ACC112 (cell line): Measurements from ENCODE around the gene SDK1.

Experiments
- H2AFZ ChIP-seq: fragments of 200-600 bp; sonication (generic); one replicate; pipeline ENCODE4 v1.6.0; 2017; ENCODE audit warnings: antibody characterized with exemption, low read length; ENCODE audit not compliant: unreplicated experiment
- H3K27ac ChIP-seq: fragments of 200-600 bp; sonication (generic); 2 replicates; pipeline ENCODE4 v1.5.1; 2014; ENCODE audit warnings: low read depth, mild to moderate bottlenecking, antibody characterized with exemption, low read length, moderate library complexity
- H3K27me3 ChIP-seq: fragments of 200-600 bp; sonication (generic); 2 replicates; pipeline ENCODE4 v1.6.1; 2014; ENCODE audit warnings: mild to moderate bottlenecking, antibody characterized with exemption, low read length, moderate library complexity, mixed read lengths; ENCODE audit not compliant: insufficient read depth
- H3K36me3 ChIP-seq: fragments of 200-600 bp; sonication (generic); 2 replicates; pipeline ENCODE4 v1.6.1; 2016; ENCODE audit warnings: mild to moderate bottlenecking, antibody characterized with exemption, low read length, moderate library complexity, mixed read lengths; ENCODE audit not compliant: insufficient read depth
- H3K4me1 ChIP-seq: fragments of 200-600 bp; sonication (generic); one replicate; pipeline ENCODE4 v1.6.1; 2016; ENCODE audit warnings: low read length, mixed read lengths; ENCODE audit not compliant: insufficient read depth, unreplicated experiment, control insufficient read depth
- H3K4me3 ChIP-seq: fragments of 200-600 bp; sonication (generic); 2 replicates; pipeline ENCODE4 v1.5.1; 2014; ENCODE audit warnings: mild to moderate bottlenecking, low read depth, low read length
- H3K79me2 ChIP-seq: fragments of 200-600 bp; sonication (generic); one replicate; pipeline ENCODE4 v1.6.0; 2016; ENCODE audit warnings: low read length; ENCODE audit not compliant: control insufficient read depth, unreplicated experiment, insufficient read depth

SDK1 gene

DNA sequence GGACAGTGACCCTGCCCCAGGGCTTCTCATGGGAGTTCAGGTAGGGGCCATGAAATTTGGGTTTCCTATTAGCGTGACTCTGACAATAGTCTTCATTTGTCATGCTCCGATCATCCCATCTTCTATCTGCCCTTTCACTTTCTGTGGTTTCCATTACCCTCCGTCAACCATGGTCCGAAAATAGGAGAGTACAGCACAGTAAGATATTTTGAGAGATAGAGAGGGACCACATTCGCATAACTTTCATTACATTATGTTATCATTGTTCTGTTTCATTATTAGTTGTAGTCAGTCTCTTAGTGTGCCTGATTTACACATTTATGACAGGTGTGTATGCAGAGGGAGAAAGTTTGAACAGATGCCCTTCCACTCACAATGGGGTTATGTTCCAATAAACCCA, 649.2 kb downstream of the SDK1 start:
- H2AFZ ChIP-seq, result no peak overlapping the region
- H3K4me1 ChIP-seq, result no peaks in the 10 kb centered on the region
- H3K27ac ChIP-seq, result no peak overlapping the region
- no peaks in the 10 kb centered on the region for H3K27me3 ChIP-seq
- H3K36me3 ChIP-seq, result no peaks in the 10 kb centered on the region
- H3K79me2 ChIP-seq, result no peaks in the 10 kb centered on the region
- H3K4me3 ChIP-seq, result no peak overlapping the region

DNA sequence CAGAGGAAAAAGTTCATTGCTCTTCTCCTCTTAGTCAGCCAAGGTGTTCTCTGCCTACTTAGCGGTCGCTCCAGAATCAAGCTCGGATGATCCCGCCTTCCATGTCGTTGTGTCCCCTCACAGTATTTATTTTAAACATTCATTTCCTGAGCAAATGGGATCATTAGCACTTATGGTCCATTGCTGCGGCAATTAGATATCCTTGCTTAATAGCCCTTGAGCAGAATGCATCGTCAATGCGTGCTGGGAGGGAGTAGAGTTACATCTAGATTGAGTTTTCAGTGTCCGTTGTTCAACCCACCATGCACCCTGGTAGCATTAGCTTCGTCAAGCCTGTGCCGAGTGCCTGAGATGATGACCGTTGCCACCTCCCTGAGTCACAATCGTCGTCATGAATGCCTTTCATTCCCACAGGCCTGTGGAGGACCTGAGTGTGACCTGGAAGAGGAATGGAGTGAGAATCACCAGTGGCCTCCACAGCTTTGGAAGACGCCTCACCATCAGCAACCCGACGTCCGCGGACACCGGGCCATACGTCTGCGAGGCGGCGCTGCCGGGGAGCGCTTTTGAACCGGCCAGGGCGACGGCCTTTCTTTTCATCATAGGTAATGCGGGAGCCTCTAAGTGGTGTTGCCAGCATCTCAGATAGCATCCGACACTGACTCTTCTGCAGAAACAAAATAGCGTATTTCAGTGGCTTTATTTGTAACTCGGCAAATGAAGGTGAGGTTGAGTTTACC, 650.4 kb downstream of the SDK1 start:
- Histone ChIP-seq H3K79me2 (no peaks in the 10 kb centered on the region), H3K27ac (no peak overlapping the region), H3K4me3 (no peak overlapping the region), H3K36me3 (no peaks in the 10 kb centered on the region), H3K4me1 (peaks cover 3% of the 10 kb centered on the region), H2AFZ (no peak overlapping the region), H3K27me3 (no peaks in the 10 kb centered on the region)

DNA sequence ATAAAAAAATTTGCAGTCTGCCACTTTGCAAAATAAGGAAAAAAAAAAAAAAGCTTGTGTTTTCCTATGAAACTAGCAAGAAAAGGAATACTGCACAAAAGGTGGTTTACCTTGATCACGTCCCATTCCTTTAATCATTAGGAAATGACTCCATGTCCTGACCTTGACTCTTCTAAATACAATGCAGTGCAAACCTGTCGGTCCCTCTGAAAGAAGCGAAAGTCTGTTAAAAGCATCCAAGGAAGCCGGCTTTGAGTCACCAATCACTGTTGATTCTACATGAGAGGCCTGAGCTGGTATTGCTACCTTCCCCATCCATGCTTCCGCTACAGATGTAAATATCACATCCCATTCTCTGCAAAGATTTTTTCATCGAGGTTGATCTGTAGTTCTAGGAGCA, 652.1 kb downstream of the SDK1 start:
- Histone ChIP-seq H2AFZ (no peak overlapping the region), H3K79me2 (no peaks in the 10 kb centered on the region), H3K27me3 (no peaks in the 10 kb centered on the region), H3K27ac (no peak overlapping the region), H3K36me3 (no peaks in the 10 kb centered on the region), H3K4me3 (no peak overlapping the region), H3K4me1 (peaks cover 3% of the 10 kb centered on the region)

DNA sequence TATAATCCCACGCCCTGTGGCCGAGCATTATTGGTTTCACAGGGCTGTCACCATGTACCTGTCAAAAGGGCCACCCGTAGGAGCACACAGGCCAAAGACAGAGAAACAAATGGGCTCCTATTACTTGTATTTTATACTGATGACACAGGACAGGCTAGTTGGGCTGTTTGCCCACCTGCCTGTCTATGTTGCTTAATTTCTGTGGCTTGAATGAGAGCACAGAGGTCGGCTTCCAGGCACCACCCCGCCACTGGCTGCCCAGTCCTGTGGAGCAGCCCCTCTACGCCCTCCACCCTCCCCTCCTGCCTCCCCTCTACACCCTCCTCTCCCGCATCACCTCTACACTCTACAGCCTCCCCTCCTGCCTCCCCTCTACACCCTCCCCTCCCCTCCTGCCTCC, 652.9 kb downstream of the SDK1 start:
- H3K27ac ChIP-seq, result no peak overlapping the region
- no peaks in the 10 kb centered on the region for H3K79me2 ChIP-seq
- H3K36me3 ChIP-seq, result no peaks in the 10 kb centered on the region
- H3K27me3 ChIP-seq, result no peaks in the 10 kb centered on the region
- H3K4me3 ChIP-seq, result no peak overlapping the region
- peaks cover 3% of the 10 kb centered on the region for H3K4me1 ChIP-seq
- H2AFZ ChIP-seq, result no peak overlapping the region

DNA sequence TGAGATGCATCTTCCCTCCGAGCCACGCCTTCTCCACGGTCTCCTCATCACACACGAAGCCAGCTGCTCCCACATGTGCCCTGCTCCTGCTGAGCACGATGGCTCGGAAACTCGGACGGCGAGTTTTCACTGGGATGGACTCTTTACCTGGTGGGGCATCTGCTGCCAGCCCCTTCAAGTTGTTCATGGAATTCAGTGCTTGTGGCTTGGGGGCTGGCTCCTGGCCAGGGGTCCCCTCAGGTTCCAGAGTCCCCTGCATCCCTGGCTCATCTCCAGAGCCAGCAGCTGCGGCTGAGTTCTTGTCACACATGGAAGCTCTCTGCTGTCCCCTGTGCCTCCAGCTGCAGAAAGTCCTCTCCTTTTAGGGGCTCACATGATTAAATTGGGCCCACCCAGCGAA, 654.0 kb downstream of the SDK1 start:
- no peaks in the 10 kb centered on the region for H3K79me2 ChIP-seq
- peaks cover 3% of the 10 kb centered on the region for H3K4me1 ChIP-seq
- H3K4me3 ChIP-seq, result no peak overlapping the region
- H2AFZ ChIP-seq, result no peak overlapping the region
- H3K36me3 ChIP-seq, result no peaks in the 10 kb centered on the region
- H3K27ac ChIP-seq, result no peak overlapping the region
- no peaks in the 10 kb centered on the region for H3K27me3 ChIP-seq

DNA sequence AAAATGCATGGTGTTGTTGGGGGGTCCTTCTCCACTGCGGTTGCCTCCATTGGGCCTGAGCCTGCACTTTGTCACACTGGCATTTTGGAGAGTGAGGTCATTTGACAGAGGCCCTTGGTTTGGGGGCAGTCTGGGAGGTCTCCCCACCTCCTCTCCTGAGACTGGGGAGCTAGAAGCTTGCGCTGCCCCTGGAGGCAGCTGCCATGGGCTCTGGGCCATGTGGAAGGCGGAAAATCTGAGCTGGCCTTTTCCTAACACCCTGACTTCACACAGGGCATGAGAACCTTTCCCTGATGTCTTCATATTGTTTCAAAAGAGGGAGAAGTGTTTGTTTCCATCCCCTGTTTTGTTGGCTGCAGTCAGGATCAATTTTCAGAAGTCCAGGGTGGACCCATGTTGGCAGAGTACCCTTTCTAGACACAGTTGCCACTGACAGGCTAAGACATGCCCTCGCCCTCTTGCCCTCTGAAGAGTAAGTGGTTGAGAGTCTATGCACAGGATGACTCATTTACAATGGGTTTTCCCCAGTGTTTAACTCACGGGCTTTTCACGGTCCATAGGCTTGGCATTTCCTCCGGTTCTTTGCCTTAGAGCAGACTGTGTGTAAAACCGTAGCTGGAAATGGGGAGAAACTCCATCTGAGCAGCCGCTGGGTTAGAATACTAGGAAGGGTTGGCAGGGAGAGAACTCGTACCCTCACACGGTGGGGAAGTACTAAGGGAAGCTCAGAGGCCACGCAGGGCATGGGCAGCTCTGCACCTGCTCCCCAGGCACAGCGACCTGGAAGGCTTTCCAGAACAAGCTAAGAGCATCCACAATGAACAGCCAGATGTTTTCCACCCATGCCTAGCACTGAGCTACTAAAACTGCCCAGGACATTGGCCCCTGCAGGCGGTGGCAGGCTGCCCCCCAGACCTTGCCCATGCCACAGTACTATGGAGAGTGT, 655.0 kb downstream of the SDK1 start:
- Histone ChIP-seq H3K79me2 (no peaks in the 10 kb centered on the region), H3K4me1 (peaks cover 3% of the 10 kb centered on the region), H3K4me3 (no peak overlapping the region), H3K27ac (no peak overlapping the region; the same call in 1 of the 2 replicates), H2AFZ (no peak overlapping the region), H3K36me3 (no peaks in the 10 kb centered on the region), H3K27me3 (no peaks in the 10 kb centered on the region)

DNA sequence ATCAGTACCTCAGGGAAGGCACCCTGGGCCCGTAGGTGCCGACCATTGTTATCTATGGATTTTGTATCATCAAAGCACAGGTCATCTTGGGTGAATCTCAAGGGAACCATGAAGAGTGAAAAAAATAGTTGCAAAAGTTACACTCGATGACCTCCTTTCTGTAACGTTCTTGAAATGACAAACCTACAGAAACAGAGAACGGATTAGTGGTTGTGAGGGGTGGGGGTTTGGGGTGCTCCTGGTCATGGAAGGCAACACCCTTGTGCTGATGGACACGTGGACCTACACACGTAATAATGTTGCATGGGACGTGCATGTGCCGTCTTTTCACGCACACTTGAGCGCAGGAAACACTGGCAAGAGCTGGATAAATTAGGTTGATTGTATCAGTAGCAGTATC, 655.9 kb downstream of the SDK1 start:
- no peak overlapping the region for H3K27ac ChIP-seq
- H3K36me3 ChIP-seq, result no peaks in the 10 kb centered on the region
- no peaks in the 10 kb centered on the region for H3K27me3 ChIP-seq
- H3K4me1 ChIP-seq, result peaks cover 3% of the 10 kb centered on the region
- H3K4me3 ChIP-seq, result no peak overlapping the region
- H2AFZ ChIP-seq, result no peak overlapping the region
- H3K79me2 ChIP-seq, result no peaks in the 10 kb centered on the region

DNA sequence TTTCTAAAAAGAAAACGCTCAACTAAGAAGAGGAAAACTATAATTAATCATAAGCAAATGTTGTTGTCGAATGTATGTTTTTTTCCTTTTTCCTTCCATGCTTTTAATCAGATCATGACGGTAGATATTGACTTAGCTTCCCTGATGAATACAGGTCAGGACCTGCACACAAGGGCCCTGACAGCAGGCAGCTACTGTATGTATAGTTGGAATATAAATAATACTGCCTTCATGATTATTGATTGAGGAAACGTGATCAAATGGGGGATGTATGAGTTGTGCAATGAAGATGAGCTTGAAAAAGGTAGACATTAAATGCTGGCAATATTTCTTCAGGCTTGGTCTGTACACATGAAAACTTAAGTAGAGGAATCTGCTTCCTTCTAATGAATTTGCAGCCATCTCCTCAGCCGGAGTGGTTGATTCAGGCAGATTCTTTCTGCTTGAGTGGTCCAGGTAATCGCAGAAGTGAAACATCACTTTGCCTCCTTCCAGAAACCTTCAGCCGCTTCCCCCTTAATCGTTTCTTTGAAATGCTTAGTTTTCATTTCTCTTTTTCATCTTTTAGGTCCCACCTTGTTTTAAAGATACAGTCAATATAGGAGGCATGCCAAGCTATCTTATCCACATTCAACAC, 656.5 kb downstream of the SDK1 start:
- no peak overlapping the region for H3K27ac ChIP-seq

DNA sequence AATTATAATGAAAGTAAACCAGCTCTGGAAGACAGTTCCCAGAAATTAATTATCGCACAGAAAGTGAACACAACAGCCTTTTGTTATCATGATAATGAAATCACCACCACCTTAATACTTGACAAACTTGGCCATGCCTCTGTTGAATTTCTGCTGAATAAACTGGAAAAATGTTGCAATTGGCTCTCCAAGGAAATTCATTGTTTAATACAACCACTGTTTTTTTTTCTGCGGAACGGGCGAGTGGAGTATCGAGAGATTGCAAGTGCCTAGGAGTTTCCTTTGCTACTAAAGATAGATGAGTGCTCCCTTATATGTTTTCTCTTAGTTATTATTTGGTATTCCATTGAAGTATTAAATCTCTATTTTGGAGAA, 657.0 kb downstream of the SDK1 start:
- Histone ChIP-seq H2AFZ (no peak overlapping the region), H3K27me3 (no peaks in the 10 kb centered on the region), H3K4me1 (peaks cover 3% of the 10 kb centered on the region), H3K27ac (no peak overlapping the region), H3K36me3 (no peaks in the 10 kb centered on the region), H3K4me3 (no peak overlapping the region), H3K79me2 (no peaks in the 10 kb centered on the region)

More for the DNA sequence above, 656.5 kb downstream of the SDK1 start:
- no peaks in the 10 kb centered on the region for H3K36me3 ChIP-seq
- no peaks in the 10 kb centered on the region for H3K27me3 ChIP-seq
- no peak overlapping the region for H3K4me3 ChIP-seq
- H3K4me1 ChIP-seq, result peaks cover 3% of the 10 kb centered on the region
- no peaks in the 10 kb centered on the region for H3K79me2 ChIP-seq
- H2AFZ ChIP-seq, result no peak overlapping the region

DNA sequence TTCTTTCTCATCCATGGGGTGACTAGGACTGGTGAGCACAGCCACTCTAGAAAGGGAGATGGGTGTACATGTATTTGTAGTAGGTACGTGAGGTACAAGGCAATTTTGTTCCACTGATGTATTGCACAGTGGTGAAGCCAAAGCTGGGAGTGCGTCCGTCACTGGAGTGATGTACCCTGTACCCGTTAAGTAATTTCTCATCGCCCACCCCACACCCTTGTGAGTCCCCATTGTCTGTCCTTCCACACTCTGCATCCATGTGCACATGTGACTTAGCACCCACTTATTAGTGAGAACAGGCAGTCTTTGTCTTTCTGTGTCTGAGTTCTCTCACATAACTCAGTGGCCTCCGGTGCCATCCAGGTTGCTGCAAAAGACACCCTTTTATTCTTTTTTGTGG, 658.3 kb downstream of the SDK1 start:
- H3K27me3 ChIP-seq, result no peaks in the 10 kb centered on the region
- no peaks in the 10 kb centered on the region for H3K36me3 ChIP-seq
- no peaks in the 10 kb centered on the region for H3K79me2 ChIP-seq
- H3K27ac ChIP-seq, result no peak overlapping the region
- no peak overlapping the region for H2AFZ ChIP-seq
- H3K4me3 ChIP-seq, result no peak overlapping the region
- peaks cover 3% of the 10 kb centered on the region for H3K4me1 ChIP-seq
